Testis (tissue), 3 donors: Measurements from ENCODE around the gene PRTFDC1. TPM values are rescaled to one million over a fixed set of nuclear protein-coding genes. Genes with fewer than 3 reads are reported as not detected.

Source experiments
- DNase-seq: peaks from one replicate; pipeline ENCODE4 v3.0.0-alpha.2; 2019
- H3K27ac ChIP-seq, 2 donors: fragments of 200-600 bp; sonication (generic); one replicate each; pipeline ENCODE4 v1.5.1; 2019
- H3K27me3 ChIP-seq: fragments of 200-600 bp; sonication (generic); one replicate; pipeline ENCODE4 v1.5.1; 2019
- H3K36me3 ChIP-seq: fragments of 200-600 bp; sonication (generic); one replicate; pipeline ENCODE4 v1.5.1; 2017; ENCODE audit warnings: low read depth; ENCODE audit errors: missing control alignments
- H3K4me1 ChIP-seq: fragments of 200-600 bp; sonication (generic); one replicate; pipeline ENCODE4 v1.5.1; 2019
- H3K4me3 ChIP-seq, 2 donors: fragments of 200-600 bp; sonication (generic); one replicate each; pipeline ENCODE4 v1.5.1; 2017 to 2019
- H3K9me3 ChIP-seq: fragments of 200-600 bp; sonication (generic); one replicate; pipeline ENCODE4 v1.5.1; 2017
- POLR2A ChIP-seq: fragments of 450-650 bp; IDR thresholded peaks from one replicate; pipeline ENCODE4 v1.6.1; 2017; ENCODE audit warnings: antibody characterized with exemption, mild to moderate bottlenecking, moderate library complexity
- WGBS, 2 donors: methylation state at CpG; one replicate each; pipeline ENCODE4 v1.1.5; 2018; 5-methylcytosine and 5-hydroxymethylcytosine counted together
- intact Hi-C: fragments of 100-400 bp; cut with DNase I; formaldehyde crosslinking; loops from one replicate; pipeline ENCODE4 v1.15.1; 2023; ENCODE audit warnings: low total_unique reads
- polyA plus RNA-seq: library from polyadenylated mRNA; stranded (reverse); fragments of 350-450 nt; fragmentation: Illumina TruSeq; extraction: RNeasy Lipid Tissue Mini Kit (QIAGEN cat#74804); gene quantifications from one replicate; pipeline ENCODE4 v1.2.3, GENCODE V29; 2014; ENCODE audit warnings: low read depth, low replicate concordance; ENCODE audit not compliant: insufficient read depth
- total RNA-seq, 2 donors: library from RNA; depleted of rRNA; stranded (reverse); fragments of >200 nt; gene quantifications; one replicate each; pipeline ENCODE4 v1.2.3, GENCODE V29; 2016
- TF ChIP-seq, protein P1 (sequence below), 3 experiments: fragments of 450-650 bp in 2 of 3; fragments of 200-600 bp in 1 of 3; sonication (generic) in 1 of 3; IDR thresholded peaks; one replicate each; pipeline ENCODE4 v1.5.1; 2016 to 2019; ENCODE audit warnings: antibody characterized with exemption in 3 of 3, mild to moderate bottlenecking in 2 of 3, moderate library complexity in 1 of 3

PRTFDC1 gene
- total and polyA plus RNA-seq, 3 donors from 2014 or later: 1.2 to 3.5 (median 2.7) TPM

DNA sequence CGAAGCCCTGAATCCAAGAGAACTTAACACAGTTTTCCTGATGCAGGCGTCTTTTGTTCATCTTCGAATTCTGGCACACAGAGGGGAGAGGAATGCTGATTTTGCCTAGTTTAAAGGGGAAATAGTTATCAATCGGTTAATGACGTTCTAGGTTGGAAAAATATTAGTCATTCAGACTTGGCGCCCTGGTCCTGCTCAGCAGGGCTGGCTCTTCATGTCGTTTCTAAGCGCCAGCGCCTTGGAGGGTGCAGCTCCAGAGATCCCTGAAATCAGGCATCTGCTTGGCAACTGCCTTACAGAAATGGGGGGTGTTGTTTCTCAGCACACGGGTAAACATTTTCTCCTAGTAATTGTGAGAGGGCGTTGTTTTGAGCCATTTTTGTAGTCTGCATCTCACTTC lies 1.3 kb upstream of the PRTFDC1 start:
- no peaks in the 10 kb centered on the region for H3K27me3 ChIP-seq
- no peaks in the 10 kb centered on the region for H3K36me3 ChIP-seq
- DNase-seq: no peak
- WGBS, 2 donors: 49% methylated on average over 11 of the region's 11 CpGs
- TF ChIP-seq, protein P1, sequence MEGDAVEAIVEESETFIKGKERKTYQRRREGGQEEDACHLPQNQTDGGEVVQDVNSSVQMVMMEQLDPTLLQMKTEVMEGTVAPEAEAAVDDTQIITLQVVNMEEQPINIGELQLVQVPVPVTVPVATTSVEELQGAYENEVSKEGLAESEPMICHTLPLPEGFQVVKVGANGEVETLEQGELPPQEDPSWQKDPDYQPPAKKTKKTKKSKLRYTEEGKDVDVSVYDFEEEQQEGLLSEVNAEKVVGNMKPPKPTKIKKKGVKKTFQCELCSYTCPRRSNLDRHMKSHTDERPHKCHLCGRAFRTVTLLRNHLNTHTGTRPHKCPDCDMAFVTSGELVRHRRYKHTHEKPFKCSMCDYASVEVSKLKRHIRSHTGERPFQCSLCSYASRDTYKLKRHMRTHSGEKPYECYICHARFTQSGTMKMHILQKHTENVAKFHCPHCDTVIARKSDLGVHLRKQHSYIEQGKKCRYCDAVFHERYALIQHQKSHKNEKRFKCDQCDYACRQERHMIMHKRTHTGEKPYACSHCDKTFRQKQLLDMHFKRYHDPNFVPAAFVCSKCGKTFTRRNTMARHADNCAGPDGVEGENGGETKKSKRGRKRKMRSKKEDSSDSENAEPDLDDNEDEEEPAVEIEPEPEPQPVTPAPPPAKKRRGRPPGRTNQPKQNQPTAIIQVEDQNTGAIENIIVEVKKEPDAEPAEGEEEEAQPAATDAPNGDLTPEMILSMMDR (IDR thresholded peaks at IDR 0.05): no peak
- TF ChIP-seq POLR2A: no peak
- intact Hi-C loops: no loop called here
- H3K27ac ChIP-seq: peak overlapping the region in 1 of 2 donors; percentile 80
- H3K9me3 ChIP-seq: no peaks in the 10 kb centered on the region
- peaks cover 10% of the 10 kb centered on the region for H3K4me1 ChIP-seq
- no peak overlapping the region for H3K4me3 ChIP-seq

GRCh38 chr10:24952707-24953645 lies 570 bp upstream of the PRTFDC1 start:
- Histone ChIP-seq H3K27ac (peak overlapping the region in 1 of 2 donors; percentile 80), H3K4me3 (peak overlapping the region; percentile 68 to 72), H3K9me3 (no peaks in the 10 kb centered on the region), H3K4me1 (peaks cover 6% of the 10 kb centered on the region), H3K36me3 (no peaks in the 10 kb centered on the region), H3K27me3 (no peaks in the 10 kb centered on the region)
- DNase-seq: peak; percentile 34
- 4 to 5% methylated on average over 17 to 29 of the region's 53 CpGs for WGBS, 2 donors
- TF ChIP-seq, protein P1 (IDR thresholded peaks at IDR 0.05): peak in 1 of 3 experiments; percentile 10
- TF ChIP-seq POLR2A: no peak
- intact Hi-C loops: no loop called here

GRCh38 chr10:24951201-24952142 lies 934 bp downstream of the PRTFDC1 start:
- intact Hi-C loops: loop anchor here (2.0 kb wide), 1 partner anchor 65 kb away; the partner anchor contains the start of genes ENKUR and THNSL1
- no peaks in the 10 kb centered on the region for H3K9me3 ChIP-seq
- H3K36me3 ChIP-seq: no peaks in the 10 kb centered on the region
- peak; percentile 33 for DNase-seq
- peak overlapping the region; percentile 41 to 80 for H3K27ac ChIP-seq
- H3K4me1 ChIP-seq: peaks cover 6% of the 10 kb centered on the region
- TF ChIP-seq POLR2A: no peak
- TF ChIP-seq, protein P1 (IDR thresholded peaks at IDR 0.05): no peak
- H3K4me3 ChIP-seq: peak overlapping the region; percentile 68 to 72
- WGBS, 2 donors: 39 to 42% methylated on average over 10 of the region's 10 CpGs
- H3K27me3 ChIP-seq: no peaks in the 10 kb centered on the region

GRCh38 chr10:24950439-24950838 lies 2.0 kb downstream of the PRTFDC1 start:
- Histone ChIP-seq H3K9me3 (no peaks in the 10 kb centered on the region), H3K27ac (no peak overlapping the region), H3K36me3 (no peaks in the 10 kb centered on the region), H3K27me3 (no peaks in the 10 kb centered on the region), H3K4me3 (no peak overlapping the region), H3K4me1 (peaks cover 6% of the 10 kb centered on the region)
- WGBS, 2 donors: 61 to 69% methylated on average over 5 of the region's 5 CpGs
- TF ChIP-seq POLR2A: no peak
- TF ChIP-seq, protein P1 (IDR thresholded peaks at IDR 0.05): no peak
- intact Hi-C loops: loop anchor here (2.0 kb wide), 1 partner anchor 66 kb away; the partner anchor contains the start of genes ENKUR and THNSL1
- DNase-seq: no peak
